Fibroblast of upper back skin (primary cell): ENCODE measurements around the gene AIF1L.

Source experiments
- DNase-seq: peaks from one replicate; pipeline ENCODE4 v3.0.0-alpha.2; 2013

AIF1L gene

GRCh38 chr9:131096269-131097125 is at the start of gene AIF1L:
AIF1L (plus strand) TSS chr9:131096531; CDS start chr9:131096630, 99 bp downstream.
- DNase-seq, result no peak

GRCh38 chr9:131046581-131047202 is 49.6 kb upstream of the AIF1L start:
- peak; percentile 60 for DNase-seq

- DNase-seq, result no peak
Observed at GRCh38 chr9:131048332-131048731, 48.0 kb upstream of the AIF1L start.

GRCh38 chr9:131048820-131049219 is 47.5 kb upstream of the AIF1L start:
- DNase-seq, result no peak

GRCh38 chr9:131049829-131050715 is 46.3 kb upstream of the AIF1L start:
- DNase-seq, result no peak

GRCh38 chr9:131050831-131051230 is 45.5 kb upstream of the AIF1L start:
- no peak for DNase-seq

GRCh38 chr9:131051592-131052517 is 44.5 kb upstream of the AIF1L start:
- no peak for DNase-seq

GRCh38 chr9:131053896-131054295 is 42.4 kb upstream of the AIF1L start:
- no peak for DNase-seq

GRCh38 chr9:131056781-131057506 is 39.4 kb upstream of the AIF1L start:
- no peak for DNase-seq

- DNase-seq, result no peak
Observed at GRCh38 chr9:131060900-131061630, 35.3 kb upstream of the AIF1L start.

- no peak for DNase-seq
Observed at GRCh38 chr9:131062969-131063368, 33.4 kb upstream of the AIF1L start.

GRCh38 chr9:131065599-131065998 is 30.7 kb upstream of the AIF1L start:
- no peak for DNase-seq

- no peak for DNase-seq
Observed at GRCh38 chr9:131067625-131068024, 28.7 kb upstream of the AIF1L start.

GRCh38 chr9:131068076-131068816 is 28.1 kb upstream of the AIF1L start:
- DNase-seq, result no peak

GRCh38 chr9:131069699-131070098 is 26.6 kb upstream of the AIF1L start:
- DNase-seq, result no peak

GRCh38 chr9:131072107-131072870 is 24.0 kb upstream of the AIF1L start:
- DNase-seq, result no peak

GRCh38 chr9:131072871-131073237 is 23.5 kb upstream of the AIF1L start:
- no peak for DNase-seq

- DNase-seq, result no peak
Observed at GRCh38 chr9:131076347-131077195, 19.8 kb upstream of the AIF1L start.
